Choroid plexus epithelial cell (primary cell): Measurements from ENCODE around the gene TLE3.
"Not testable (repeated sequence)": the region's sequence is repeated elsewhere in the genome, so short reads cannot be mapped to it uniquely, and the experiment has no call there.

Source experiments
- DNase-seq: peaks from one replicate; pipeline ENCODE4 v3.0.0-alpha.2; 2010; ENCODE audit warnings: low read depth
- H3K4me3 ChIP-seq: 2 replicates; pipeline ENCODE4 v1.5.1; 2011; ENCODE audit warnings: low read depth, mild to moderate bottlenecking, control low read depth, low read length, moderate library complexity
- CTCF ChIP-seq: conservative IDR thresholded peaks from 2 replicates; pipeline ENCODE4 v1.5.1; 2011; ENCODE audit warnings: low read depth, mild to moderate bottlenecking, control low read depth, inconsistent platforms, low read length, moderate library complexity

The TLE3 gene

DNA sequence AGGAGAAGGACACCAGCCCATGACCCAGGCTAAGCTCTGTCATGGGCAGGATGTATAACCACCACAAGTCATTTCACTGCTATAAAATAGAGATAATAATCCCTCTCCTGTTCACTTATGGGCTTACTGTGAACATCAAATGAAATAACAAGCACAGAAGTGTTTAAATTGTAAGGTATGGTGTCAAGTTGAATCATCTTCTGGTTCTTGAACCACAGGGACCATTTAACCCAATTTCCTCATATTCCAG lies 44.3 kb upstream of the TLE3 start:
- no peak overlapping the region for H3K4me3 ChIP-seq
- no peak for DNase-seq
- no peak for TF ChIP-seq CTCF

- peak; percentile 26 for TF ChIP-seq CTCF
- DNase-seq = no peak
- no peak overlapping the region for H3K4me3 ChIP-seq
Observed at GRCh38 chr15:70141376-70142071, 43.8 kb upstream of the TLE3 start.

DNA sequence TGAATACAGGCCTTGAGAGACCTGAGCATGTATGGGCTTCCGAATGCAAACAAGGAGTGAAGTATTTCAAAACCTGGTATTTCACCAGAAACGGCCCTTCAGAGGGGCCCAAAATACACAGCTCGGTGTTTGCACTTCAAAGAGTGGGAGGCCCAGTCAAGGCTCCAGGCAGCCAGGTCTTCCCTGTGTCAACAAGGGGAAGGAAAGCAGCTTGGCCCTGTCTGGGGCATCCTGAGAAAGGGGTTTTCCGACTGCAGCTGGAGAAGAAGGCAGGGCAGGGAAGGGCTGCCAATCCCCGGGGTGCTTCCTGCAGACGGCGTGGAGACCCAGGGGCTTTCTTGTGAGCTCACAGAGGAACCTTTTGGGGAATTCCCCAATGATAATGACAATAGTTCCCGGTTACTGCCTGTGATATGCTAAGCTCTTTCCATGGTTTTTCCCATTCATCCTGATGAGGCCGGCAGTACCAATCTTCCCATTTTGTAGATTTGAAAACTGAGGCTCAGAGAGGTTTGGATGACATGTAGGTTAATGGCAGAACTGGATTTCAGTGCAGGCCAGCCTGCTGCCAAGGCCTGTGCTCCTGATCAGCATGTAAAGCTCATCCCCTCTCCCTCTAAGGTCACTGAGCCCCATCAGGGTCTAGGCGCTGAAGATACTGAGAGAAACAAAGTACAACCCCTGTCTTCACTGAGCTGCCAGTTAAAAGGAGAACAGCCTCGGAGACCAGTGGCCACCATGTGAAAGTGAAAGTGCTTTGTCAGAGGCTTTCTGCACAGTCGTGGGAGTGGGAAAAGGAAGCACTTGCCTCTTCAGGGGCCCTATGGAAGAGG lies 43.0 kb upstream of the TLE3 start:
- DNase-seq = peak; percentile 83
- no peak for TF ChIP-seq CTCF
- no peak overlapping the region for H3K4me3 ChIP-seq

DNA sequence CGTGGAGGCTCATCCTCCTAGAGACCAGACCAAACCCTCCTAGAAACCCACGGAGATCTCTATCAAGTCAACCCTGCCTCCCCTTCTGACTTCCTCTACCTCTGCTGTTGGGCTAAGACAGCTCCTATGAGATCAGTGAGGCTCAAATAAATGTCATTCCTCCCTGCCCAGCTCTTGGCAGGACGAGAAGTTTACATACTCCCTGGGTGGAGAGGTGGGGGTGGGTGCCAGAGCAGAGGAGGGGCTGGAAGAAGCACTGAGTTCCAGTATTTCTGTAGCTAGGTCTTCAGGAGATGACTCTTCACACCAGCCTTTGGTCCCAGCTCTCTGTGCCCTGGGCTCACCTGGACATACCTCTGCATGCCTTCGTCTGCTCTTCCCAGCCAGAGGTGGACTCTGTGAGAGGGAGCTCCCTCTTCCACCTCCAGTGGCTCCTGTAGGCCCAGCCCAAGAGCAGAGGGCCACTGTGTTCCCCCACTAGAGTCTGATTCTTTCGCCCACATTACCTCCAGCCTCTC lies 42.4 kb upstream of the TLE3 start:
- no peak for TF ChIP-seq CTCF
- H3K4me3 ChIP-seq = no peak overlapping the region
- DNase-seq = no peak

GRCh38 chr15:70137967-70138366 lies 40.2 kb upstream of the TLE3 start:
- no peak for DNase-seq
- H3K4me3 ChIP-seq = no peak overlapping the region
- TF ChIP-seq CTCF = no peak

DNA sequence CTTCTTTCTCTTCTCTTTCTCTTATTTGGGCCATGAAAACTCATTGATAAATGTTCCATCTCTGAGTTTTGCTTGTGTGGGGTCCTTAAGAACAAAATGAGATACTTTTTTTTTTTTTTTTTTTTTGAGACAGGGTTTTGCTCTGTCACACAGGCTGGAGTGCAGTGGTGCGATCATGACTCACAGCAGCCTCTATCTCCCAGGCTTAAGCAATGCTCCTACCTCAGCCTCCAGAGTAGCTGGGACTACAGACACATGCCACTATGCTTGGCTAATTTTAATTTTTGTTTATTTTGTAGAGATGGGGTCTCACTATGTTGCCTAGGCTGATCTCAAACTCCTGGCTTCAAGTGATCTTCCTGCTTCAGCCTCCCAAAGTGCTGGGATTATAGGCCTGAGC lies 39.3 kb upstream of the TLE3 start:
- DNase-seq, H3K4me3 ChIP-seq: not testable (repeated sequence)

- no peak for TF ChIP-seq CTCF
- DNase-seq = no peak
- no peak overlapping the region for H3K4me3 ChIP-seq
Observed at GRCh38 chr15:70133781-70134421, 36.2 kb upstream of the TLE3 start.
